Measurements from ENCODE around the gene EFNB2.

GRCh38 chr13:106496072-106496997, 39.1 kb downstream of the EFNB2 start:
- no peak for TF ChIP-seq CTCF (IDR thresholded peaks at IDR 0.05; ENCODE audit: low read depth, low read length)
- no peak for TF ChIP-seq MAX (IDR thresholded peaks at IDR 0.05; ENCODE audit: low read depth, low read length)
- no peak for TF ChIP-seq POLR2A (IDR thresholded peaks at IDR 0.05; ENCODE audit: extremely low read depth, insufficient read length)

All from NB4 (cell line).